Left forelimb (tissue), 1 donor: ENCODE measurements around the gene RBL2.
"Not testable (repeated sequence)": the region's sequence is repeated elsewhere in the genome, so short reads cannot be mapped to it uniquely, and the experiment has no call there.

Experiments
- DNase-seq: peaks from one replicate; pipeline ENCODE4 v3.0.0-alpha.2; 2018; ENCODE audit warnings: low spot score

The RBL2 gene

DNA sequence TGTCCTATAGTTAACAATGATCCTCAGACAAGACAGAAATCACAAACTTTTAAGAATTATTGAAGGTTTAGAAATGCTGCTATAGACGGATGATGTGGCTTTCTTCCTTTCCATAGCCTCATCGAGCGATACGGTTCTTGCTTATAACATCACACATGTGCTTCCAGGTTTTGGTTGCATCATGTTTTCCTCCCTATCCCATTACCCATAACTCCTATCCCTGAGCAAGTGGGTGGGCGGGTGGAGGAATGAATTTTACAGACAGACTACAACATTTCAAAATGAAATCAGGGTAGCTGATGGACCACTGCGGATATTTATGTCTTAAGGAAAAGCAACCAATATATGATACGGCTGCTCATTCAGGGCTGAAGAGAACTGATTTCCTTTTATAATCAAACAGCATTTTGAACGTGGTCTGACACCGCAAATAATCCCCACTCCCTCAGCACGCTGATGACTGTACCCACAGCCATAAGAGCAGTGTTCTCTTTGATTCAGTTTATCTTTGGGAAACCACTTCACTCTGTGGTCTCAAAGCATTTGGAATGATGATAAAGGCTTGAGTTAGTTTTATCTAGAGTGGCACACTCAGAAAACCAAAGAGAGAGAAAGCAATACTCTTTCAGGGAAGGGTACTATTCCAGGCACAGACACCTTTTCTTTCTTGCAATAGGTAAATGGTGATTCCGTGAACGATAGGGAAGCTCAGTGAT, 73.4 kb downstream of the RBL2 start:
- no peak for DNase-seq

- DNase-seq = peak; percentile 73
These were observed 75.8 kb downstream of the RBL2 start for GRCh38 chr16:53509906-53510703.

DNA sequence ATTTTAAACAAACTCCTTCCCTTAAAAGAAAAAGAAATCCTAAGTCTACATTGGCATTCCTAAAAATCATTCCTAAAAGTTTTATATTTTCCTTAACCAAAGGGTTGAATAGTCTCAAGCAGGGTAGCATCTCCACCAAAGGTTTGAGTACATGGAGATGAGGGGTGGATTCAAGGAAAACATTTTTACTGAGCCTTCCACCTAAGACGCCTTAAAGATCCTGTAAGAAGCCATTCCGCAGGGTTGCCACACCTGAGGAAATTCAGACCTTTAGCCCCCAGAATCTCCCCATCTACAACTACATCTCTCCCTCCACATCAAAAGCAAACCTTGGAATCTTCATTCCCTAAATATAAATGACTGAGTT, 76.4 kb downstream of the RBL2 start:
- DNase-seq = no peak

- no peak for DNase-seq
These were observed 76.8 kb downstream of the RBL2 start for GRCh38 chr16:53511084-53511402.

DNA sequence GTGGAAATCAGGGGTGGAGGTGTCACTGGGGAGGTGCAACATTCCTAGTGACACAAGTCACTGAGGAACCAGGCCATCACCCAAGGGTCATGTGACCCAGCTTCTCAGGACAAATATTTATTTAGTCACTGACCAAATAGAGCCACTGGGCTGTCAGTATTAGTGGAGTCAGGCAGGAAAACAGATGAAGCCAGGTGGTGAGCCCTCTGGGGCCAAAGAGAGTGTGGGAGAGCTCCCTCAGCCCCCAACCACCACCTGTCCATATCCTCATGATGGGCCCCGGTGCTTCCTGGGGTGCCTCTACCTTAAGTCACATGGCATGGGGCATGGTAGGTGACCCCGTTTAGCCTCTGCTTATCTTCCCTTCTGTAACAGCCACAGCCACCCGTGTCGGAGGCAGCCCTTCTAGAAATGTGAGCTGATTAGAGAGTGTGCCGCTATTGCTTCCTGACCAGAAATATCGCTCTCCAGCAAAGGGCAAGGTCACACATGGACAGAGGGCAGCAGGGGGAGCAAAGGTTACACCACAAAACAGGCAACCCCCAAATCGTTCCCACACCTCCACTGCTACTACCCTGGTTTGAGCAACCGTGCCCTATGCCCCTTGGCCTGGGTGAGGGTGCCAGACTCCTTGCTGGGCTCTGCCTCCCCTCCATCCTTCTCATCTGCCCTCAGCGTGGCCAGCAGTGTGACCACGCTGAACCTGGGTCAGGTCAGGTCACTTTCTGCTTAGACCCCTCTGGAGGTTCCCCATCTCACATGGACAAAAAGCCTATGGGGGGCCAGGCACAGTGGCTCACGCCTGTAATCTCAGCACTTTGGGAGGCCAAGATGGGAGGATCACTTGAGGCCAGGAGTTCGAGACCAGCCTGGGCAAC, 77.4 kb downstream of the RBL2 start:
- no peak for DNase-seq

DNA sequence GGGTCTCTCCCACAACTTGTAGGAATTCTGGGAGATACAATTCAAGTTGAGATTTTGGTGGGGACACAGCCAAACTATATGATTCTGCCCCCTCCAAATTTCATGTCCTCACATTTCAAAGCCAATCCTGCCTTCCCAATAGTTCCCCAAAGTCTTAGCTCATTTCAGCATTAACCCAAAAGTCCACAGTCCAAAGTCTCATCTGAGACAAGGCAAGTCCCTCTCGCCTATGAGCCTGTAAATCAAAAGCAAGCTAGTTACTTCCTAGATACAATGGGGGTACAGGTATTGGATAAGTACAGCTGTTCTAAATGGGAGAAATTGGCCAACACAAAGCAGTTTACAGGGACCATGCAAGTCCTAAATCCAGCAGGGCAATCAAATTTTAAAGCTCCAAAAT, 78.5 kb downstream of the RBL2 start:
- not testable (repeated sequence) for DNase-seq

DNA sequence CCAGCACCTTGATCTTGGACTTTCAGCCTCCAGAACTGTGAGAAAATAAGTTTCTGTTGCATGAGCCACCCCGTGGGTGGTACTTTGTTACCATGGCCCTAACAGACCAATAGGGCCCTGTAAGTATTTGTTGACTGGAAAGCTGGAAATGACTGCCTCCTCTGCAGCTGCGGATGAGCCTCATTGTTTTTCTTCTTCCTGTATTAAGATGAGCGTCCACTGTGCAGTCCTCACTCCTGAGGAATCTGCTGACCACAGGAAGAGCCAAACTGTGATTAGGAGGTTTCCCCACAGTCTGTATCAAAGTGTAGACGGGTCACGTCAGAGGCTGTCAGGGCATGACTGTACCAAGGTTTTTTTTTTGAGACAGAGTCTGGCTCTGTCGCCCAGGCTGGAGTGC, 81.0 kb downstream of the RBL2 start:
- DNase-seq = no peak

GRCh38 chr16:53515811-53516210, 81.5 kb downstream of the RBL2 start:
- no peak for DNase-seq

GRCh38 chr16:53517851-53518250, 83.6 kb downstream of the RBL2 start:
- no peak for DNase-seq

DNA sequence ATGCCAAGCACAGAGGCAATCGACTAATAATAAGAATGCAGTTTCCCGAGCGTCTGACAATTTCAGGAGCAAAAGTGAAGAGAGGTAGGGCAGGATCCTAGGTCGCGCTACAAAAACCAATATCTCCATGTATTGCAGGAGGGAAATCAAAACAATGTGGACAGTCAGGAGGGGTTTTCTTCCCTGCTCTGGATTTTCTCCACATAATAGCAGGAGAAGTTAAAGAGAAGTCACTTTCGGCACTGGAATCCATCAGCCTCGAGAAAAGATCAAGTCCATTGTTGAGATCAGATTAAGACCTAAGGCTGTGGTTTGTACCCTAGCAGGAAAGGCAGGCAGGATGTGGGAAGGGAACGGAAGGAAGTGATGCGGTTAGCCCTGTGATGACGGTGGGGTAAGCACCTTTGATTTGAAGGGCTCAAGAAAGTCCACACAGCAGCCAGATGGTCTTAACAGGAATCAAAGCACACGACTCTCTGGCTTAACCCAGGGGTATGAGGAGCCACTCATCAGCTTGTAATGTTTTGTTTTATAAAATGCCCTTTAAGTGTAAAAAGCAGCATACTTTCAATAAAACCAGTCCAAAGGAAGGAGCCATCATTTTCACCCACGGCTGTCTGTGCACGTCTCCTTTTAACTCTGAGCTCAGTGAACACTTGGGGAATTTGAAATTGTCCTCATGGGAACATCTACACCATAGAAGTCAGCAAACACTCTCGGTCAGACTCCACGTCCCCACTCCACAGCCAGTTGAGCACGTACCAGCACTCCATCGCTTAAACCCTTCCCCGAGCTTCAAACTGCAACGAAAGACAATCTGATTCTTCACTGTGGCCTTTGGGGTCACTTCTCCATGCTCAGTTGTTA, 84.5 kb downstream of the RBL2 start:
- no peak for DNase-seq

GRCh38 chr16:53519417-53520091, 85.3 kb downstream of the RBL2 start:
- DNase-seq = no peak

DNA sequence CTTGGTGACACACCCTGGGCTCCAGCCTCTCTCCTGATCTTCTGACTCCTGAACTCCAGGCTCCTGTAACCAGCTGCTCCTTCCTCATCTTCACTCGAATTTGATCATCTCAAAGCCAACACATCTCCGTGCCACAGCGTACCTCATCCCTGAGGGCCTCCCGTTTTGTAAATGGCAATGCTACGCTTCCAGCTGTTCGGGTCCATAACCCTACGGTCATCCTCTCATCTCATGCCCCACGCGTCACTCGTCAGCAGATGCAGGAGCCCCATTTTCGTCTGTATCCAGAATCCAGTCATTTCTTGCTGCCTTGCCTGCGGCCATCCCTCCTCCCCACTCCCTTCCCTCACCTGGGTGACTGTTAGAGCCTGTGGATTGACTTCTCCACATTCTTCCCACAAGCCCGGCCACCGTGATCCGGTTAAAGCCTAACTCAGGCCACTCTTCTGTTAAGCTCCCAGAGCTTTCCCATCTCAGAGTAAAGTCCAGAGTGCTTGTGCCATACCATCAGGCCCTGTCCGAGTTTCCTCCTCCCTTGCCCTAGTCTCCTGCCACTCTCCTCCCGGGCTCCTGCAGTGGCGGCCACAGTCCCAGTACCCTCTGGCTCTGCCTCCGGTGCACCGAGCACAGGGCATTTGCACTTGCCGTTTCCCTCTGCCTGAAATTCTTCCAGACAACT, 89.0 kb downstream of the RBL2 start:
- no peak for DNase-seq

DNA sequence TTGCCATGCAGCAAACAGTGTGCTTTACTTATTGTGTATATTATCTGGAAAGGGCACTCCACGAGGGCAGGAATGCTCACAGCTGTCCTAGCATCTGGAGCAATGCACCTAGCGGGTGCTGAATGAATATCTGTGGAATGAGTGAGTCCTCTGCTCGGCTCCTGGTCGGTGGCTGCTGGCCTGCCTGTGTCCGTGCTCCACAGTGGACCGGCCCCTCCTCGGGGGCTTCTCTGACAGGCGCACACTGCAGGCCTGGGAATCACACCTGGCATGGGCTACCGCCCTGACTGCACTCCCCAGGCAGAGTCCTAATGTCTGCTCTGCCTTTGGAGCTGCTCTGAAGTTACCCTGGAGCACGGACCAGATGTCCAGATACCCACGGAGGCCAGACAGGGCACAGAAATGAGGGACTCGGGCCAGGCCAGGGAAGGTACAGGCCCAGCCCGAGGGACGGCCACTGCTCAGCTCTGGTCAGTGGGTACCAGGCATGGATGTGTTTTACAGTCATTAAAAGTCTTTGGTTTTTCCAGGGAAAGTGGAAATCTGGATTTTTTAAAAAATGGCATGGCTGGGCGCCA, 89.8 kb downstream of the RBL2 start:
- no peak for DNase-seq

DNA sequence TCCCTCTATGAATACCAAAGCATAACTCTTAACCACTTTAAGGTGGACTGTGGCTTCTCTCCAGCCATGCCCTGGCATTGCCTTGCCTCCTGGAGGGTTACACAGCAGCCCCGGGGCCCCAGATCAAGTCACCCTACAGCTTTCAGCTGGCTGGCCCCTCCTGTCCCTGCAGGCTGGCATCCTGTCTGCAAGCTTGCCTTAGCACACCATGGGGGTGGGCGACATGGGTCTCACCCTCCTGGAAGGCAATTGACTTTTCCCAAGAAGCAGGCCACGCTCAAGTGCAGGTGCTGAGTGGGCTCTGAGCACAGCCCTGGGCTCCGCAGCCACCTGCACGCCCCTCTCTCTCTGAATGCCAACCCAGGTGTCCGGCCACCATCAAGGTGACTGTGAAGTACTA, 94.5 kb downstream of the RBL2 start:
- DNase-seq = no peak

DNA sequence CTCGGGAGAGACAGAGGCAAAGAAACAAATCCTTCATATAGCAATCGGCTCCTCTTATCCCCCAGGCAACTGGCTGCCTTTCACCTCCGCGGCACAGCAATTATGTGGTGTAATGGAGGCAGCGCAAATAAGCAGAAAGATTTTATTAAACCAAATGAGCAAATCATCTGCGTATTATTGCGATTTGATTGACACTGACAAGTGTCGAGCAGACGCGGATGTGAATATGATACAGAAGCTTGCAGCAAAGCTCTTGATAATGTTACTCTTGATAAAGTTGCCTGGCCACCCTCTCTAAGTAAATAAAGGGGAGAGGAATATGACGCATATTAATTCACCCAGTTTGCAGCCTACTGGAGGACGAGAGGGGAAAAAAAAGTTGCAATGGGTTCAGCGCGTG, 95.2 kb downstream of the RBL2 start:
- no peak for DNase-seq

- DNase-seq = no peak
These were observed 95.8 kb downstream of the RBL2 start for GRCh38 chr16:53530046-53530445.

DNA sequence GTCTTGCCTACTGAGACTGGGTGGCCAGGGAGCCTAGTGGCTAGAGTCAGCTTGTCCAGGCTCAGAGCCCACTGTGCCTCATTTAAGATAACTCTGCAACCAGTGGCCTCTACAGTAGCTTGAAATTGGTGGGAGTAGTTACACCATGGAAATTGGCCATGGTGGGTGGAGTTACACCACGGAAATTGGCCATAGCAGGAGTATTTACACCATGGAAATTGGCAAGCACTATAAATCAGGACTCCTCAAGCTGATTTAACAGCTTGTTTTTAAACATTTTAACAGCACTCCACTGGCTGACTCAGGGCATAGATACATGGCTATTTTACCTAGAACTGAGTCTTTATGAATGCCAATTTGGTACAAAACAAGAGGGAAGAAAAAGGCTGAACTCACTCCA, 96.5 kb downstream of the RBL2 start:
- no peak for DNase-seq

DNA sequence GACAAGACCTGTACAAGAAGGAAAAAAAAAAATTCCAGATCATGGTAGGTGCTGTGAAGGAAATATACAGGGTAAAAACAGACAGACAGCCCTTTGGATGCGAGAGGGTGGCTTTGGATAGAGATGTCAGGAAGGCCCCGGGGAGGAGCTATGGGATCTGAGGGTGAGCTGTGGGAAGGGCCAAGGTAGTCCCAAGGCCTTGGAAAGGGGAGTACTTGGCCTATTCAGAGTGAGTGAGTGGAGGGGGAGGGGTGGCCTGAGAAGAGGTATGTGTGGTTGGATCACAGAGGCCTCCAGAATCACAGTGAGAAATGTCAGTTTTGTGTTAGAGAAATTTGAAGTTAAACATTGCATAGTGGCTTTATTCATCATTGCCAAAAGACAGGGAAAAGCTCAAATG, 99.9 kb downstream of the RBL2 start:
- DNase-seq = no peak

DNA sequence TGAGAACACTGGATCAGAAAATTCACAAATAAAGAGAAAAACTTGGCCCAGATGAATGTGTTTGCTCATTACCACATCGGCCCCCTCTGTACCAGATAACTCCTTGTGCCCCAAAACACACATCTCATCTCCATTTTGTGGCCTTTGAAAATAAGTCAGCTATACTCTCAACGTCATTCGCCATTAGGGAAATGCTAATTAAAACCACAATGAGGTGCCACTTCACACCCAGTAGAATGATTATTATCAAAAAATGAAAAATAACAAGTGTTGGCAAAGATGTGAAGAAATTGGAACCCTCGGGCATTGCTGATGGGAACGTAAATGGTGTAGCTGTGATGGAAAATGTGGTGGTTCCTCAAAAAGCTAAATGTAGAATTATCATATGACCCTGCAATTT, 103.4 kb downstream of the RBL2 start:
- no peak for DNase-seq

DNA sequence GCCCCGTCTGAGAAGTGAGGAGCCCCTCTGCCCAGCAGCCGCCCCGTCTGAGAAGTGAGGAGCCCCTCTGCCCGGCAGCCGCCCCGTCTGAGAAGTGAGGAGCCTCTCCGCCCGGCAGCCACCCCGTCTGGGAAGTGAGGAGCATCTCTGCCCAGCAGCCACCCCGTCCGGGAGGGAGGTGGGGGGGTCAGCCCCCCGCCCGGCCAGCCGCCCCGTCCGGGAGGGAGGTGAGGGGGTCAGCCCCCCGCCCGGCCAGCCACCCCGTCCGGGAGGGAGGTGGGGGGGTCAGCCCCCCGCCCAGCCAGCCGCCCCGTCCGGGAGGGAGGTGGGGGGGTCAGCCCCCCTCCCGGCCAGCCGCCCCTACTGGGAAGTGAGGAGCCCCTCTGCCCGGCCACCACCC, 105.1 kb downstream of the RBL2 start:
- DNase-seq = not testable (repeated sequence)
